Measurements from ENCODE around the gene SHMT1.
"Not testable (repeated sequence)": the region's sequence is repeated elsewhere in the genome, so short reads cannot be mapped to it uniquely, and the experiment has no call there.

- not testable (repeated sequence) for TF ChIP-seq POLR2A (IDR thresholded peaks at IDR 0.05); CTCF (IDR thresholded peaks at IDR 0.05 in 4 of 5, conservative IDR thresholded peaks at IDR 0.05 in 1 of 5)
These were observed 48.7 kb upstream of the SHMT1 start for GRCh38 chr17:18412001-18412538.
